NCI-H526 treated with DMSO at 0.1 percent for 48 hours (cell line): Measurements from ENCODE around the gene GALNTL6.

Source experiments
- DNase-seq: peaks from one replicate; lab custom pipeline; 2025; lab: John Stamatoyannopoulos, UW

Gene GALNTL6

DNA sequence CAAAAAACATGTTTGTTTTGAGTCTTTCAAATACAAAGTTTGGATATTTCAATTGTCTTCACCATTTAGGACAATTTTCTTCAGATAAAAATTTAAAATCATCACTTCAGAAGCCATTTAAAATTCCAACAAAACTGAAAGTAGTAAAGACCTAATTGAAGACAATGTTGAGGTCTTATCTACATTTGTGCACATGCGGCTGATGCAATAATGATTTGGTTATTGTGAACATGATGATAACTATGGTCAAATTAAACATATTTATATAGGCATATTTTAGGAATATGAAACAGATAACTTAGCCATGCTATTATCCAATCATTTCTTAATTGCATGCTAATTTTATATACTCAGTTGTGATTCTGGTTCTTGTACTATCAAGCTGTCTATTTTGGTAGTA, 407.5 kb downstream of the GALNTL6 start:
- no peak for DNase-seq

- no peak for DNase-seq
Observed at GRCh38 chr4:172225457-172225856, 412.3 kb downstream of the GALNTL6 start.

DNA sequence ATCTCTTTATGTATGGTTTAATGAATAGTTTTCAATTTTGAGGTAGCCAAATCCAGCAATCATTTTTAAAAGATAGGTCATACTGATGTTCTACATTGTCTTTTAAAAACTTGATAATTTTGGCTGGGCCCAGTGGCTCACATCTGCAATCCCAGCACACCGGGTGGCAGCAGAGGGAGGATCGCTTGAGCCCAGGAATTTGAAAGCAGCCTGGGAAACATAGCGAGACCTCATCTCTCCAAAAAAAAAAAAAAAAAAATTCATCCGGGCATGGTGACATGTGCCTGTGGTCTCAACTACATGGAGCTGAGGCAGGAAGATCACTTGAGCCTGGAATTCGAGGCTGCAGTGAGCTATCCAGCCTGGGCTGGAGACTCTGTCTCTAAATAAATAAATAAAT, 419.8 kb downstream of the GALNTL6 start:
- DNase-seq = no peak

- DNase-seq = no peak
Observed at GRCh38 chr4:172243551-172243950, 430.3 kb downstream of the GALNTL6 start.

DNA sequence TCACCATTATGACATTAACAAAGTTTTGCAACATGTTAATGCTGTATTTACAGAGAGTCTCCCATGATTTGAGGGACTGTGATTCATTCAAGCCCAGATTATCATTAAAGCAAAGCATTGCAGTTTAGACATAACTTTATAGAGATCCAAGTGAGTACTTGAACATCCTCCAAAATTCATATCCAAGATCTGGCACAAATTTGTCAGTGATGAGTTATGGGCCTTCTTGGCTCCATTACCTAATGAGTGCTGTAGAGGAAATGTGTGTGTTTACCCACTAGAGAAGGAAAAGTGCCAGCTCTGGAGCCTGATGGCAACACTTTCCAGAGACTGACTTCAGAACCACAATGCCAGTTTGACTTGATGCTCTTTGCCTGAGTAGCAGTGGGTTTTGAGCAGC, 432.3 kb downstream of the GALNTL6 start:
- no peak for DNase-seq

DNA sequence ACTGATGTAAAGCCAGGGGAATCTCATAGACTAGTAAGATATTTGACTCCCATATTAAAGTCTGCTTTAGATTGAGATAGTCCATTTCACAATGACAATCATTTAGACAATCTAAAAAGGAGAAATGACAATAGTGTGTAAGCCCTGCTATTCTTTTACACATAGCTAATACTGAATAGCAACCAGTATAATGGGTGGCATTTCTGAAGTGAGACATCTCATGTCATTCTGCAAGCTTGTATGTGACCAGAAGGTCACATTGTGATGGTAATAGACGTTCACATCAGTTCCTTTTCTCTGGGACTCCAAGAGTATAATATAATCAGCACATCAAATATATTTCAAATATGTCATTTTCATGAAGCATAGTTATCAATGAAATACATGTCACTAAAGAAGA, 440.2 kb downstream of the GALNTL6 start:
- no peak for DNase-seq

GRCh38 chr4:172256820-172257219, 443.6 kb downstream of the GALNTL6 start:
- no peak for DNase-seq

DNA sequence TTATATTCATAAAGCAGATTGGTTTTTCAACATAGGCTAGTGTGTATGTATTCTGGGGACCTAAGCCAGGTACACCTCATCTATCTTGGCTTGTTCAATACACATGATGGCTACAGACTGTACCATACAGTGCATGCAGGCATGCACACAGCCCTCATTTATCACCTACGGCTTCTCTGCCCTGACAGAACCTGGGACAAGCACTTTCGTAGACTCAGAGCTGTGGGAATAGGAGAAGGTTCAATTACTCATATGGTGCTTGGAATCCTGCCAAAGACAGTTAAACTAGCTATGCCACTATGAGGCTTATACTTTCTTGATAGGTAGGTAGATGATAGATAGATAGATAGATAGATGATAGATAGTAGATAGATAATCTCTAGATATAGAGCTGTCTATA, 457.2 kb downstream of the GALNTL6 start:
- DNase-seq = no peak

DNA sequence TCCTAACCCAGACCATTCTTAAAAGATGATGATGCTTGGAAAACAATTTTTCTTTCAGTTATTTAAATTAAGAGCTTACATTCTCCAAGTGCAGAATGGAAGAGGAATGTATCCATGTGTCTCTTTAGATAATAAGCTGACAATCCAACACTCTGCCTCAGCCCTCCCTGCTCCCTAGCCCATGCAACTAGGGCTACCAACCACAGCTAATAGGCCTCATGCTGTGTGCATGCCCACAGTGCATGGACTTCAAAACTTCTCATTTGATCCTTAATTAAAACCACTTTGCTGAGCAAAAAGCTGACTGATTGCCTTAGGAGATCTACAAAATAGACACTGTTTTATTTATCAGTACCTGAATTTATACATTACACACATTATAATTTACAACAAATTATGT, 473.9 kb downstream of the GALNTL6 start:
- DNase-seq = no peak

- DNase-seq = no peak
Observed at GRCh38 chr4:172305698-172306097, 492.5 kb downstream of the GALNTL6 start.

DNA sequence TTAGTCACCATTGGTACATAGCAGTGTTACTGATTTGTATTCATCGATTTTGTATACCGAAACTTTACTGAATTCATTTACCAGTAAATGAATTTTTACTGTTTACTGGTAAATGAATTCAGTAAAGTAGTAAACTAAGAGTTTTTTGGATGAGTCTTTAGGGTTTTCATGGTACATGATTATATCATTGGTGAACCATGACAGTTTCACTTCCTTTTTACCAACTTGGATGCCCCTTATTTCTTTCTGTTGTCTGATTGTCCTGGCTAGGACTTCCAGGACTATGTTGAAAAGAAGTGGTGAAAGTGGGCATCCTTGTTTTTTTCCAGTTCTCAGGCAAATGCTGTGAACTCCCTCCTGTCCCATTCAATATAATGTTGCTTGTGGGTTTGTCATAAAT, 494.9 kb downstream of the GALNTL6 start:
- no peak for DNase-seq

GRCh38 chr4:172311682-172312081, 498.5 kb downstream of the GALNTL6 start:
- DNase-seq = no peak

- no peak for DNase-seq
Observed at GRCh38 chr4:172323288-172323687, 510.1 kb downstream of the GALNTL6 start.

- DNase-seq = no peak
Observed at GRCh38 chr4:172344308-172344938, 531.2 kb downstream of the GALNTL6 start.

- DNase-seq = no peak
Observed at GRCh38 chr4:172348426-172348825, 535.2 kb downstream of the GALNTL6 start.

DNA sequence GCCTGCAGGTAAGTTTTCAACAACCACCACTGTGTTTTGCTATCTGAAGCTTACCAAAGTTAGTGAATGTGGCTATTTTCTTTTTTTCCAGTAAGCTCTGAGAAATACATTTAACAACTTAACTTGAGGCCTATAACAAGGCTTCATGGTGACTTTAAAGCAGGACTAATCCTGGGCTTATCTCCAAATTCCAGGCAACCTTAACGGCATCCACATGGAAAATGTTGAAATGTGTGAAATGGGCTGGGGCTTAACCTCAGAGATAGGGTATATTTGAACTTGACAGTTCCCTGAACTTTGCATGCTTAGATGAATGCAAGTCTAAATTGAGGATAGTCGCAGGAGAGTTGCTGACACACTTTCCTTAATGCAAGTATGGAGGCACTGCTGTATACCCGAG, 539.2 kb downstream of the GALNTL6 start:
- no peak for DNase-seq

DNA sequence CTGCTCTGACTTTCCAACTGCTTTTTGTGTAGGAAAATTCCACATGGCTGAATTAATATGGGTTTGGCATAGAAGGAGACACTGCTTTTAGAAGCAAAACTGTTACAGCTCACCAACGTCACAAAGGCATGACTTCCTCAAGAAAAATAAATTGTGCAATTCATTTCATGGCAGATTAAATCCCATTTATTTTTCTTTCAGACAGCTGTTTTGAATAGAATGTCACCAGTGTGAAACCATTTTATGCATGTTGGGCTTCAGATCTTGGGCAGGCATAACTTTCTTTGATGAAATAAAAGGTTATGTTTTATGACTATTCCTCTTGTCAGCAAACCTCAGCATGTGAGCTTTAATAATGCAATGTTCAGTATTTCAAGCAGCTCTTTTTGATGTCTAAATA, 542.8 kb downstream of the GALNTL6 start:
- DNase-seq = no peak

DNA sequence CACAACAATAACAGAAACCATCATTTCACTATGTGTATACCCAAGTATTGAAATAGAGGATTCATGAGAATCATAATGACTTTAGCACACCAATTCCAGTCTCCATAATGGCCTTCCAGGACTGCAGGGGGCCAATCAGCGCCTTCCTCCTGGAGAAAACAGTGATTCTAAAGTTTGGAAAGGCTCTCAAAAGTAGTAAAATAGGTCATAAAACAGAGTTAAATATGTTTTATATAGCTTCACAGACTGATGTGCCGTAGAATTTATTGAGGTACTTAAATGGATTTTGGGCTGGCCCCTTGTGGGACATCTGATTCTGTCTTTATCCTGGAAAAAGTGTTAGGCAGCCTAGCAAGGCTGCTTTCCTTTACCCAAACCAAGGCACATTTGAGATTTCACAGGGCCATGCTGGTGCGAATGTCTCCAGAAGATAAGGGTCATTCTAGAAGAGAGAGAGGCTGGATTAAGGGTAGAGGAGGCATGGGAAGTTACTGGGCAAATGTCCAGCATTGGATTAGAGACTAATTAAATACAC, 543.9 kb downstream of the GALNTL6 start:
- no peak for DNase-seq

- no peak for DNase-seq
Observed at GRCh38 chr4:172362569-172362968, 549.4 kb downstream of the GALNTL6 start.

DNA sequence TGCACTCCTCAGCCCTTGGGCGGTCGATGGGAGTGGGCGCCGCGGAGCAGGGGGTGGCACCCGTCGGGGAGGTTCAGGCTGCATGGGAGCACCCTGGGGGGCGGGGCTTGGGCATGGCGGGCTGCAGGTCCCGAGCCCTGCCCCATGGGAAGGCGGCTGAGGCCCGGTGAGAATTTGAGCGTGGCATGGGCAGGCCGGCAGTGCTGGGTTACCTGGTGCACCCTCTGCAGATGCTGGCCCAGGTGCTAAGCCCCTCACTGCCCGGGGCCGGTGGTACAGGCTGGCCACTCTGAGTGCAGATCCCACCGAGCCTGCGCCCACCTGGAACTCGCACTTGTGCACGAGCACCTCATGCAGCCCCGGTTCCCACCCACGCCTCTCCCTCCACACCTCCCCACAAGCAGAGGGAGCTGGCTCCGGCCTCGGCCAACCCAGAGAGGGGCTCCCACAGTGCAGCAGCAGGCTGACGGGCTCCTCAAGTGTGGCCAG, 556.3 kb downstream of the GALNTL6 start:
- no peak for DNase-seq

GRCh38 chr4:172377486-172378140, 564.4 kb downstream of the GALNTL6 start:
- no peak for DNase-seq

DNA sequence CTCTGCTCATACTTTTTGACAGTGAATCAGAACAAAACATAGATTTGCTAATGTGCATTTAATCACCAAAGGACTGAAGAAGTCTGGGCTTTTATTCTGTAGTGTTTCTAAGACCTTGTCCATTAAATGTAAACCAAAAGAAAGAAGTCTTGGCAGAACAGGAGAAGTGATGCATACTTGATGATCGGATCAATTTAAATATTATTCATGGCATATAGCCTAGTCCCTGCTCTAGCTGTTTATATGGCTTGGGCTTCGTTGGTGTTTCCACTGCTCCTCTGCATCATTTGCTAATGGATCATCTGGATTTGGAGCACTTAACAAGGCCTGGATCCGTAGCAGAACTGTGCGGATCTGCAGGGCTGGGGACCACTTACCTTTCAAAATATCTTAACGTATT, 566.6 kb downstream of the GALNTL6 start:
- no peak for DNase-seq

GRCh38 chr4:172390331-172390730, 577.1 kb downstream of the GALNTL6 start:
- DNase-seq = no peak

DNA sequence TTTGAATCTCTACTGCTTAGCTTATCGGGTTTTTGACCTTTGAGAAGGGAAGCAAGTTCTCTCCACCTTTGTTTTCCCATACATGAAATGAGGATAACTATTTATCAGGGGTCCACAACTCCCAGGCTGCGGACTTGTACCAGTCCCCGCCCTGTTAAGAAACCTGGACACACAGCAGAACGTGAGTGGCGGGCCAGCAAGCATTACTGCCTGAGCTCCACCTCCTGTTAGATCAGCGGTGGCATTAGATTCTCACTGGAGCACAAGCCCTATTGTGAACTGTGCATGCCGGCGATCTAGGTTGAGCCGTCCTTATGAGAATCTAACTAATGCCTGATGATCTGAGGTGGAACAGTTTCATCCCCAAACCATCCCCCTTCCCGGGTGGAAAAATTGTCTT, 579.5 kb downstream of the GALNTL6 start:
- no peak for DNase-seq
